ENCODE measurements around the gene HS6ST1.

- no peak for TF ChIP-seq CTCF (IDR thresholded peaks at IDR 0.05)
- no peak for TF ChIP-seq POLR2AphosphoS5 (IDR thresholded peaks at IDR 0.05; ENCODE audit: low read depth, low read length)
- TF ChIP-seq SIN3A (IDR thresholded peaks at IDR 0.05; ENCODE audit: borderline replicate concordance, insufficient read depth, low read depth, low read length) = no peak
- no peak for TF ChIP-seq TCF7L2 (IDR thresholded peaks at IDR 0.05; ENCODE audit: low read depth, low read length)
Observed at GRCh38 chr2:128288781-128289180, 29.9 kb downstream of the HS6ST1 start.

Measured in Panc1 (cell line).